Measurements from ENCODE around the gene C3orf70. TPM values are rescaled to one million over a fixed set of nuclear protein-coding genes. Genes with fewer than 3 reads are reported as not detected.
A peak's percentile ranks its signal among the peaks of the same experiment; 100 is the strongest.

C3orf70 gene
- total RNA-seq, 1 experiment from 2014 or later = 0.12 TPM

- Mint-ChIP-seq H3K4me3 (ENCODE audit: low read depth, unreplicated experiment) (no peak overlapping the region), H3K4me1 (ENCODE audit: low read depth, unreplicated experiment) (no peaks in the 10 kb centered on the region), H3K36me3 (ENCODE audit: insufficient read depth, unreplicated experiment) (peaks cover 3% of the 10 kb centered on the region), H3K27ac (ENCODE audit: unreplicated experiment) (no peak overlapping the region), H3K9me3 (ENCODE audit: low read depth, unreplicated experiment) (no peaks in the 10 kb centered on the region), H3K27me3 (ENCODE audit: unreplicated experiment) (peaks cover 25% of the 10 kb centered on the region)
- intact Hi-C loops (cut with micrococcal nuclease; ENCODE audit: unreplicated experiment) = no loop called here
- TF ChIP-seq, protein P1, sequence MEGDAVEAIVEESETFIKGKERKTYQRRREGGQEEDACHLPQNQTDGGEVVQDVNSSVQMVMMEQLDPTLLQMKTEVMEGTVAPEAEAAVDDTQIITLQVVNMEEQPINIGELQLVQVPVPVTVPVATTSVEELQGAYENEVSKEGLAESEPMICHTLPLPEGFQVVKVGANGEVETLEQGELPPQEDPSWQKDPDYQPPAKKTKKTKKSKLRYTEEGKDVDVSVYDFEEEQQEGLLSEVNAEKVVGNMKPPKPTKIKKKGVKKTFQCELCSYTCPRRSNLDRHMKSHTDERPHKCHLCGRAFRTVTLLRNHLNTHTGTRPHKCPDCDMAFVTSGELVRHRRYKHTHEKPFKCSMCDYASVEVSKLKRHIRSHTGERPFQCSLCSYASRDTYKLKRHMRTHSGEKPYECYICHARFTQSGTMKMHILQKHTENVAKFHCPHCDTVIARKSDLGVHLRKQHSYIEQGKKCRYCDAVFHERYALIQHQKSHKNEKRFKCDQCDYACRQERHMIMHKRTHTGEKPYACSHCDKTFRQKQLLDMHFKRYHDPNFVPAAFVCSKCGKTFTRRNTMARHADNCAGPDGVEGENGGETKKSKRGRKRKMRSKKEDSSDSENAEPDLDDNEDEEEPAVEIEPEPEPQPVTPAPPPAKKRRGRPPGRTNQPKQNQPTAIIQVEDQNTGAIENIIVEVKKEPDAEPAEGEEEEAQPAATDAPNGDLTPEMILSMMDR (IDR thresholded peaks at IDR 0.05; ENCODE audit: unreplicated experiment) = peak; percentile 21
- BruUV-seq (replicated peaks) = no TSS peak
- CTCF ChIA-PET = interaction anchor here (2.3 kb wide), 1 partner anchor 107 kb away, joined by 7 read pairs; no protein-coding TSS in a partner anchor
- DNase-seq = no peak
Observed at GRCh38 chr3:185069037-185070030, 83.5 kb downstream of the C3orf70 start.

GRCh38 chr3:185067173-185067572, 85.7 kb downstream of the C3orf70 start:
- intact Hi-C loops (cut with micrococcal nuclease; ENCODE audit: unreplicated experiment) = no loop called here
- Mint-ChIP-seq H3K4me1 (ENCODE audit: low read depth, unreplicated experiment) (no peaks in the 10 kb centered on the region), H3K27me3 (ENCODE audit: unreplicated experiment) (peaks cover 23% of the 10 kb centered on the region), H3K9me3 (ENCODE audit: low read depth, unreplicated experiment) (no peaks in the 10 kb centered on the region), H3K4me3 (ENCODE audit: low read depth, unreplicated experiment) (no peak overlapping the region), H3K27ac (ENCODE audit: unreplicated experiment) (no peak overlapping the region), H3K36me3 (ENCODE audit: insufficient read depth, unreplicated experiment) (peaks cover 3% of the 10 kb centered on the region)
- TF ChIP-seq, protein P1 (IDR thresholded peaks at IDR 0.05; ENCODE audit: unreplicated experiment) = no peak
- no TSS peak for BruUV-seq (replicated peaks)
- DNase-seq = no peak
- CTCF ChIA-PET = no interaction called here

DNA sequence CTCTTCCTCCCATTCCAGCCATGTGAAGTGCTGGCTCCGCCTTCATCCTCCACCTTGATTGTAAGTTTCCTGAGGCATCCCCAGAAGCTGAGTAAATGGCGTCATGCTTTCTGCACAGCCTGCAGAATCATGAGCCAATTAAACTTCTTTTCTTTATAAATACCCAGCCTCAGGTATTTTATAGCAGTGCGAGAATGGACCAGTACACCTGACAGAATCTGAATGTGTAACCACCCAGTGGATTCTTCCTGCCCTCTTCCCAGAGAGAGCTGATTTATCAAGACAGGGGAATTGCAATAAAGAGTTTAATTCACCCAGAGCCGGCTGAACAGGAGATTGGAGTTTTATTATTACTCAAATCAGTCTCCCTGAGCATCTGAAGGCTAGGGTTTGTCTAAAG, 86.6 kb downstream of the C3orf70 start:
- TF ChIP-seq, protein P1 (IDR thresholded peaks at IDR 0.05; ENCODE audit: unreplicated experiment) = no peak
- peaks cover 22% of the 10 kb centered on the region for H3K27me3 Mint-ChIP-seq (ENCODE audit: unreplicated experiment)
- peaks cover 3% of the 10 kb centered on the region for H3K36me3 Mint-ChIP-seq (ENCODE audit: insufficient read depth, unreplicated experiment)
- CTCF ChIA-PET = no interaction called here
- no peak overlapping the region for H3K4me3 Mint-ChIP-seq (ENCODE audit: low read depth, unreplicated experiment)
- intact Hi-C loops (cut with micrococcal nuclease; ENCODE audit: unreplicated experiment) = no loop called here
- no peak for DNase-seq
- H3K4me1 Mint-ChIP-seq (ENCODE audit: low read depth, unreplicated experiment) = no peaks in the 10 kb centered on the region
- no peak overlapping the region for H3K27ac Mint-ChIP-seq (ENCODE audit: unreplicated experiment)
- no peaks in the 10 kb centered on the region for H3K9me3 Mint-ChIP-seq (ENCODE audit: low read depth, unreplicated experiment)
- BruUV-seq (replicated peaks) = no TSS peak

GRCh38 chr3:185065059-185065458, 87.8 kb downstream of the C3orf70 start:
- H3K36me3 Mint-ChIP-seq (ENCODE audit: insufficient read depth, unreplicated experiment) = peaks cover 3% of the 10 kb centered on the region
- TF ChIP-seq, protein P1 (IDR thresholded peaks at IDR 0.05; ENCODE audit: unreplicated experiment) = peak; percentile 15
- H3K27ac Mint-ChIP-seq (ENCODE audit: unreplicated experiment) = no peak overlapping the region
- peaks cover under 1% of the 10 kb centered on the region for H3K9me3 Mint-ChIP-seq (ENCODE audit: low read depth, unreplicated experiment)
- BruUV-seq (replicated peaks) = no TSS peak
- H3K27me3 Mint-ChIP-seq (ENCODE audit: unreplicated experiment) = peaks cover 22% of the 10 kb centered on the region
- no peak overlapping the region for H3K4me3 Mint-ChIP-seq (ENCODE audit: low read depth, unreplicated experiment)
- intact Hi-C loops (cut with micrococcal nuclease; ENCODE audit: unreplicated experiment) = no loop called here
- no peak for DNase-seq
- CTCF ChIA-PET = interaction anchor here (1.0 kb wide), 1 partner anchor 15 kb away, joined by 4 read pairs; no protein-coding TSS in a partner anchor
- H3K4me1 Mint-ChIP-seq (ENCODE audit: low read depth, unreplicated experiment) = no peaks in the 10 kb centered on the region
